Parathyroid adenoma (tissue), 2 donors: ENCODE measurements around the gene PAEP.

Experiments
- H2AFZ ChIP-seq: fragments of 300-600 bp; sonication (generic); one replicate; pipeline ENCODE4 v1.7.0; 2017; ENCODE audit warnings: antibody characterized with exemption, mild to moderate bottlenecking
- H3K27ac ChIP-seq: fragments of 300-600 bp; sonication (generic); one replicate; pipeline ENCODE4 v1.7.0; 2017
- H3K27me3 ChIP-seq: fragments of 300-600 bp; sonication (generic); one replicate; pipeline ENCODE4 v1.7.0; 2017; ENCODE audit warnings: low read length; ENCODE audit not compliant: control insufficient read depth, insufficient read depth
- H3K36me3 ChIP-seq: fragments of 300-600 bp; sonication (generic); one replicate; pipeline ENCODE4 v1.7.0; 2017; ENCODE audit warnings: low read length; ENCODE audit not compliant: control insufficient read depth, insufficient read depth
- H3K4me1 ChIP-seq: fragments of 300-600 bp; sonication (generic); one replicate; pipeline ENCODE4 v1.7.0; 2017; ENCODE audit warnings: control low read depth
- H3K4me2 ChIP-seq: fragments of 300-600 bp; sonication (generic); one replicate; pipeline ENCODE4 v1.7.0; 2017; ENCODE audit warnings: low read length
- H3K4me3 ChIP-seq: fragments of 300-600 bp; sonication (generic); one replicate; pipeline ENCODE4 v1.7.0; 2017; ENCODE audit warnings: low read depth, low read length
- H3K79me2 ChIP-seq: fragments of 300-600 bp; sonication (generic); one replicate; pipeline ENCODE4 v1.7.0; 2017; ENCODE audit warnings: control low read depth
- H3K9ac ChIP-seq: fragments of 300-600 bp; sonication (generic); one replicate; pipeline ENCODE4 v1.7.0; 2017; ENCODE audit warnings: mild to moderate bottlenecking
- H3K9me3 ChIP-seq: fragments of 300-600 bp; sonication (generic); one replicate; pipeline ENCODE4 v1.7.0; 2017; ENCODE audit warnings: low read length; ENCODE audit not compliant: control insufficient read depth
- CTCF ChIP-seq: fragments of 300-600 bp; sonication (generic); IDR thresholded peaks from one replicate; pipeline ENCODE4 v1.7.0; 2017; ENCODE audit warnings: antibody characterized with exemption, mild to moderate bottlenecking
- donor health status: primary hyperparathyroidism.

The PAEP gene

GRCh38 chr9:135563039-135563476 lies 1.5 kb downstream of the PAEP start:
- Histone ChIP-seq H3K4me2 (no peak overlapping the region), H3K4me3 (no peak overlapping the region), H3K9ac (no peak overlapping the region), H3K9me3 (no peaks in the 10 kb centered on the region), H3K79me2 (no peaks in the 10 kb centered on the region), H2AFZ (no peak overlapping the region), H3K36me3 (no peaks in the 10 kb centered on the region), H3K27me3 (no peaks in the 10 kb centered on the region), H3K4me1 (no peaks in the 10 kb centered on the region), H3K27ac (no peak overlapping the region)
- TF ChIP-seq CTCF: no peak

GRCh38 chr9:135563858-135564257 lies 2.3 kb downstream of the PAEP start:
- Histone ChIP-seq H3K9ac (no peak overlapping the region), H3K27ac (no peak overlapping the region), H3K4me2 (no peak overlapping the region), H3K9me3 (no peaks in the 10 kb centered on the region), H3K27me3 (no peaks in the 10 kb centered on the region), H3K4me3 (no peak overlapping the region), H3K36me3 (no peaks in the 10 kb centered on the region), H2AFZ (no peak overlapping the region), H3K4me1 (no peaks in the 10 kb centered on the region), H3K79me2 (no peaks in the 10 kb centered on the region)
- TF ChIP-seq CTCF: no peak

GRCh38 chr9:135565141-135565628 lies 3.6 kb downstream of the PAEP start:
- Histone ChIP-seq H3K9me3 (no peaks in the 10 kb centered on the region), H3K27me3 (no peaks in the 10 kb centered on the region), H3K36me3 (no peaks in the 10 kb centered on the region), H2AFZ (no peak overlapping the region), H3K4me1 (no peaks in the 10 kb centered on the region), H3K4me2 (no peak overlapping the region), H3K27ac (no peak overlapping the region), H3K4me3 (no peak overlapping the region), H3K79me2 (no peaks in the 10 kb centered on the region), H3K9ac (no peak overlapping the region)
- no peak for TF ChIP-seq CTCF

- Histone ChIP-seq H3K27me3 (no peaks in the 10 kb centered on the region), H3K4me2 (no peak overlapping the region), H3K9ac (no peak overlapping the region), H3K79me2 (no peaks in the 10 kb centered on the region), H2AFZ (no peak overlapping the region), H3K9me3 (no peaks in the 10 kb centered on the region), H3K4me3 (no peak overlapping the region), H3K36me3 (no peaks in the 10 kb centered on the region), H3K4me1 (no peaks in the 10 kb centered on the region), H3K27ac (no peak overlapping the region)
- TF ChIP-seq CTCF: no peak
Observed at GRCh38 chr9:135565636-135566035, 4.1 kb downstream of the PAEP start.

GRCh38 chr9:135566552-135566951 lies 5.0 kb downstream of the PAEP start:
- no peak overlapping the region for H2AFZ ChIP-seq
- no peaks in the 10 kb centered on the region for H3K4me1 ChIP-seq
- H3K9me3 ChIP-seq: no peaks in the 10 kb centered on the region
- no peak for TF ChIP-seq CTCF
- no peaks in the 10 kb centered on the region for H3K79me2 ChIP-seq
- H3K4me3 ChIP-seq: no peak overlapping the region
- no peak overlapping the region for H3K9ac ChIP-seq
- H3K27ac ChIP-seq: no peak overlapping the region
- H3K36me3 ChIP-seq: no peaks in the 10 kb centered on the region
- H3K27me3 ChIP-seq: no peaks in the 10 kb centered on the region
- no peak overlapping the region for H3K4me2 ChIP-seq
